ENCODE results near the gene TMPRSS9. TPM values are rescaled to one million over a fixed set of nuclear protein-coding genes. Genes with fewer than 3 reads are reported as not detected.
"Not testable (repeated sequence)": the region's sequence is repeated elsewhere in the genome, so short reads cannot be mapped to it uniquely, and the experiment has no call there.

Gene TMPRSS9
- total RNA-seq, 1 experiment from 2014 or later, result not detected

- ATAC-seq, result no peak
- Histone ChIP-seq H3K4me3 (ENCODE audit: low read length) (no peak overlapping the region), H3F3A (ENCODE audit: low read length, unreplicated experiment) (no peaks in the 10 kb centered on the region), H3K27me3 (ENCODE audit: low read length) (no peaks in the 10 kb centered on the region), H3K4me2 (ENCODE audit: low read length) (no peak overlapping the region), H3K27ac (ENCODE audit: low read length) (no peak overlapping the region), H3K4me1 (ENCODE audit: insufficient read depth, low read length) (peaks cover 16% of the 10 kb centered on the region), H3K79me2 (ENCODE audit: low read length) (peaks cover 45% of the 10 kb centered on the region), H3K36me3 (ENCODE audit: low read depth, low read length) (no peaks in the 10 kb centered on the region), H3K9me3 (ENCODE audit: low read length) (no peaks in the 10 kb centered on the region), H3K9ac (ENCODE audit: low read length) (no peak overlapping the region), H2AFZ (ENCODE audit: low read length) (no peak overlapping the region), H4K20me1 (ENCODE audit: low read length) (peaks cover 13% of the 10 kb centered on the region; the same call in 1 of the 2 replicates), H3K9me2 (replicated peaks; ENCODE audit: low read length) (no peaks in the 10 kb centered on the region)
- BruUV-seq (replicated peaks), result no TSS peak
- ChIA-PET POLR2A (ENCODE audit: unreplicated experiment) (interaction anchor here (0.6 kb wide), 1 partner anchor 121 kb away, joined by 5 read pairs; no protein-coding TSS in a partner anchor), CTCF (interaction anchor here (0.7 kb wide), 1 partner anchor 379 kb away, joined by 16 read pairs; no protein-coding TSS in a partner anchor)
- intact Hi-C loops (cut with micrococcal nuclease), result no loop called here
- no peak for TF ChIP-seq EZH2phosphoT487 (IDR thresholded peaks at IDR 0.05; ENCODE audit: borderline replicate concordance, low read length)
- TF ChIP-seq EZH2 (IDR thresholded peaks at IDR 0.05; ENCODE audit: low read length, unreplicated experiment), result no peak
- TF ChIP-seq CTCF (conservative IDR thresholded peaks at IDR 0.05; ENCODE audit: low read depth, low read length), result no peak
- no peak for DNase-seq
Observed at GRCh38 chr19:2458054-2458453, 98.0 kb downstream of the TMPRSS9 start.

GRCh38 chr19:2458776-2459175 is 98.7 kb downstream of the TMPRSS9 start:
- not testable (repeated sequence) for DNase-seq

GRCh38 chr19:2460245-2460644 is 100.2 kb downstream of the TMPRSS9 start:
- no peak for ATAC-seq

More at GRCh38 chr19:2458776-2459175, 98.7 kb downstream of the TMPRSS9 start:
- H3K9ac ChIP-seq (ENCODE audit: low read length); H3K27ac ChIP-seq (ENCODE audit: low read length); ATAC-seq; H3F3A ChIP-seq (ENCODE audit: low read length, unreplicated experiment); H3K4me2 ChIP-seq (ENCODE audit: low read length); H3K9me3 ChIP-seq (ENCODE audit: low read length); intact Hi-C loops (cut with micrococcal nuclease); H2AFZ ChIP-seq (ENCODE audit: low read length); POLR2A ChIA-PET (ENCODE audit: unreplicated experiment); CTCF ChIA-PET; BruUV-seq (replicated peaks); H3K36me3 ChIP-seq (ENCODE audit: low read depth, low read length); H3K27me3 ChIP-seq (ENCODE audit: low read length); H3K9me2 ChIP-seq (replicated peaks; ENCODE audit: low read length); H3K4me3 ChIP-seq (ENCODE audit: low read length): not testable (repeated sequence)
- peaks cover 13% of the 10 kb centered on the region; the same call in 1 of the 2 replicates for H4K20me1 ChIP-seq (ENCODE audit: low read length)
- peaks cover 16% of the 10 kb centered on the region for H3K4me1 ChIP-seq (ENCODE audit: insufficient read depth, low read length)
- H3K79me2 ChIP-seq (ENCODE audit: low read length), result peaks cover 38% of the 10 kb centered on the region

More at GRCh38 chr19:2460245-2460644, 100.2 kb downstream of the TMPRSS9 start:
- H3K4me1 ChIP-seq (ENCODE audit: insufficient read depth, low read length), result peaks cover 8% of the 10 kb centered on the region
- TF ChIP-seq EZH2 (IDR thresholded peaks at IDR 0.05; ENCODE audit: low read length, unreplicated experiment) (no peak), CTCF (conservative IDR thresholded peaks at IDR 0.05; ENCODE audit: low read depth, low read length) (no peak), EZH2phosphoT487 (IDR thresholded peaks at IDR 0.05; ENCODE audit: borderline replicate concordance, low read length) (no peak)
- H3K27me3 ChIP-seq (ENCODE audit: low read length), result no peaks in the 10 kb centered on the region
- H2AFZ ChIP-seq (ENCODE audit: low read length), result no peak overlapping the region
- H3K9me3 ChIP-seq (ENCODE audit: low read length), result no peaks in the 10 kb centered on the region
- peaks cover 23% of the 10 kb centered on the region for H3K79me2 ChIP-seq (ENCODE audit: low read length)
- no peak for DNase-seq
- no peak overlapping the region for H3K4me2 ChIP-seq (ENCODE audit: low read length)
- no peaks in the 10 kb centered on the region for H3F3A ChIP-seq (ENCODE audit: low read length, unreplicated experiment)
- no peak overlapping the region for H3K9ac ChIP-seq (ENCODE audit: low read length)
- no peaks in the 10 kb centered on the region for H3K9me2 ChIP-seq (replicated peaks; ENCODE audit: low read length)
- POLR2A ChIA-PET (ENCODE audit: unreplicated experiment), result no interaction called here
- H3K36me3 ChIP-seq (ENCODE audit: low read depth, low read length), result no peaks in the 10 kb centered on the region
- CTCF ChIA-PET, result no interaction called here
- H4K20me1 ChIP-seq (ENCODE audit: low read length), result peaks cover 6% of the 10 kb centered on the region; the same call in 1 of the 2 replicates
- no peak overlapping the region for H3K27ac ChIP-seq (ENCODE audit: low read length)
- intact Hi-C loops (cut with micrococcal nuclease), result no loop called here
- no TSS peak for BruUV-seq (replicated peaks)
- H3K4me3 ChIP-seq (ENCODE audit: low read length), result no peak overlapping the region

Measured in PC-3 (cell line).